HG02759 (cell line): ENCODE results near the gene HYDIN.

Experiments used
- ATAC-seq: cut with Tn5 transposase; IDR thresholded peaks from one replicate; pipeline ENCODE4 v1.9.1; 2021; ENCODE audit warnings: mild to moderate bottlenecking, moderate library complexity; ENCODE audit not compliant: unreplicated experiment

Gene HYDIN

DNA sequence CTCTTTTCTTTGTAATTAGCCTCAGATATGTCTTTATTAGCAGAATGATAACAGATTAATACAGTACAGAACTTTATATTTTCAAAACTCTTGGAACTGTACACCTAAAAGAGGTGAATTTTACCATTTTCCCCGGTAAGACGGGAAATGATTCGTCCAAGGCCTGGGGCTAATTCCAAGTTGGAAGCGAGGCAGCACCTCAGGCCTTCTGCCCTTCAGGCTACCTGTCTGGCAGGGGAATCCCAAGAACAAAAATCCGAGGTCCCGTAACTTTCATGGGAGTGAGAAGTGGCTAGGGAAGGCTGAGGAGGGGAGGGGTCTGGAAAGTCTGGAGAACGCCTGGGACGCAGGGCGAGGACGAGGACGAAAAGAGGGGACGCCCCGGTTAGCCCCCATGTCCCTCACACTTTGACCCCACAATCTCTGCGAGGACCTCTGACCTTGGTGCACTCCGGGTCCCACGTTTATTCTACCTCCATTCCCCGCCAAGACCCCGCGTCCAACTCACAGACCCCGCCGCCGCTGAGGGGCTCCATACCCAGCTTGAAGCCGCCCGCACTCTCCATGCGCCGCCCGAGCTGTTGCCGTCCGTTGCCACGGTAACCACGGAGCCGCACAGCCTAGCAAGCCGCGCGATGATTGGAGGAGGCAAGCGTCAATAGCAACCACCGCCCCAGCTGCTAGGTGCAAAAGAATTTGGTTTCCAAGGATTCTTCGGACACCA, at the start of gene HYDIN:
HYDIN (minus strand) TSS at position 601 of the 724 bp plus-strand sequence. CDS start 43,827 bp downstream, outside the sequence.
- ATAC-seq = no peak

DNA sequence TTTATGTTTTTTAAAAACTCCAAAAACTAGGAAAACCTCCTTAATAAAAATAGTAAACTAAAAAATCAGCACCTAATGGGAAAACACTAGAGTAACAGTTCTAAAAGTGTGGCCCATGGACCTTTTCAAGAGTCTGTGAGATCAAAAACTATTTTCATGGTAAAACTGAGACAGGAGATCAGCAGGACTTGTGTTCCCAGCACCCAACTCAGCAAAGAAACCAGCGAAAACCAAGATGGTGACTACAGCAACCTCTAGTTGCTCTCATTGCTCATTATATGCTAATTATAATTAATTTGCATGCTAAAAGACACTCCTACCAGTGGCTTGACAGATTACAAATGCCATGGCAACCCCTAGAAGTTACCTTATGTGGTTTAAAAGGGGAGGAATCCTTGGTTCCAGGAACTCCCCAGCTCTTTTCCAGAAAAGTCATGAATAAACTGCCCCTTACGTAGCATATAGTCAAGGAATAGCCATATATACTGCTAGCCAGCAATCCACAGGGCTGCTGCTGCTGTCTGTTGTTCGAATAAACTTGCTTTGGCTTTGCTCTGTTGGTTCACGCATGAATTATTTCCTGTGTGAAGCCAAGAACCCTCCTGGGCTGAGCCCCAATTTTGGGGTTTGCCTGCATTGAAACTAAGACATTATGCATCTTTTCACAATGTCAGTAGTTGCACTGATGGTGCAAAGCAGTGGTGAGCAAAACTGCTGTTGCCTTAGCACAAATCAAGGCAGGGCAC, 46.2 kb upstream of the HYDIN start:
- ATAC-seq = no peak

DNA sequence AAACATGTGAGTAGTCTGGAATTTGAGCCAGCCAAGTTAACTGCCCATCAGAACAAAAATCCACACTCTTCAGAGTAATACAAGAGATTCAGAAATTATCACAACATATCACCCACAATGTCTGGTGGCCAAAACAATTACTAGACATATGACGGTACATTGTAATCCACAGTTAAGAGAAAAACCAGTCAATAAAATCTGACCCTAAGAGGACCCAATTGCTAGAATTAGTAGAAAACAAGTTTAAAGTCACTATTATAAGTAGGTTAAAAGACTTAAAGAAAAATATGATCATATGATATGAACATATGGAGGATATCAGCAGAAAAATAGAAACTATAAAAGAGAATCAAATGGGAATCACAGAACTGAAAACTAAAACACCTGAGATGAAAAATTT, 42.9 kb upstream of the HYDIN start:
- ATAC-seq = no peak

DNA sequence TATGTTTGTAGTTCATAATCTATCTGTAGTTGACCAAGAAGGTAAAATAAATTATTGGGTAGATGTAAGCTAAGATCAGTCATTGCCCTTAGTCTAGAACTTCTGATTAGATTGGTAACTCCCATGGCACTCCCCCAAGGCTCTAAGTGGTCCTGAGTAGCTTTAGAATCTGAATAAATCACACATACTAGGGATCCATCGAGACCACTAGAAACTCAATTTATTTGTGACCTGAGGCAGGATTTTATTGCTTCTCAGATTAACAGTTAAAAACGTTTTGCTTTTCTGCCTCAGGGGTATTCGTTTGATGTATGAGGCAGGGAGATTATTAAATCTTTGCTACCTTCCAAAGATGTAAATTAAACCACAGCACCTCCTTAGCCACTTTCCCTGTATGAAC, 33.8 kb upstream of the HYDIN start:
- ATAC-seq = no peak

DNA sequence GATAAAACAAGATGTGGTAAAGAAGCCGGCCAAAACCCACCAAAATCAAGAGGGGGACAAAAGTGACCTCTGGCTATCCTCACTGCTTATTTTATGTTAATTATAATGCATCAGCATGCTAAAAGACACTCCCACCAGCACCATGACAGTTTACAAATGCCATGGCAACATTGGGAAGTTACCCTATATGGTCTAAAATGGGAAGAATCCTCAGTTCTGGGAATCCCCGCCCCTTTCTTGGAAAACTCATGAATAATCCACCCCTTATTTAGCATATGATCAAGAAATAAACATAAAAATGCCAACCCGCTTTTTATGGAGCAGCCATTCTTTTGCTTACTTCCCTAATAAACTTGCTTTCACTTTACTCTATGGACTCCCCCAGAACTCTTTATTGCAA, 33.1 kb upstream of the HYDIN start:
- no peak for ATAC-seq

DNA sequence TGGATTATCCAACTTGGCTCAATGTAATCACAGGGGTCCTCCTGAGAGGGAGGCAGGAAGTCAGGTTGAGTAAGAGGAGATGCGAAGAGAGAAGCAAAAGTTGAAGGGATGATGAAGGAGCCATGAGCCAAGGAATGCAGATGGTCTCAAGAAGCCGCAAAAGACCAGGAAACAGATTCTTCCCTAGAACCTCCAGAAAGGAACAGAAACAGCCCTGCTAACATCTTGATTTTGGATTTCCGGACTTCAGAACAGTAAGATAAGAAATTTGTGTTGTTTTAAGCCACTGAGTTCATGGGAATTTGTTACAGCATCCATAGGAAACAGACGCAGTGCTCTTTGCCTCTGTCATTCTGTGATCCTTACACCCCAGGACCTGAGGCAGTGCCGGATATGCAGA, 31.9 kb upstream of the HYDIN start:
- no peak for ATAC-seq

DNA sequence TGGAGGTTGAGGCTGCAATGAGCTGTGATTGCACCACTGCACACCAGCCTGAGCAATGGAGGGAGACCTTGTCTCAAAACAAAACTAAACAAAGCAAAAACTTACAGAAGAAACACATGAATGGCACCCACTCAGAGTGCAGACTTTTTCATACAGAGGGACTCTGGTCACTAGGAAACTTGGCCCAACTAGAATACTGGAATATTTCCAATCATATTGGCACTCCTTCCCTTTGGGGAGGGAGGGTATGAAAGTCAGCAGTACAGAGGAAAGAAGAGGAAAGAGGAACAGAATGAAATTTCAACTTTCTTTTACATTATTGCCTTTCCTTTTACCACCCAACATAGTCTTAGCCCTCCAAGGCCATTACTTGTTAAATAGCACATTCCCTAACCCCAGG, 30.5 kb upstream of the HYDIN start:
- ATAC-seq = no peak

DNA sequence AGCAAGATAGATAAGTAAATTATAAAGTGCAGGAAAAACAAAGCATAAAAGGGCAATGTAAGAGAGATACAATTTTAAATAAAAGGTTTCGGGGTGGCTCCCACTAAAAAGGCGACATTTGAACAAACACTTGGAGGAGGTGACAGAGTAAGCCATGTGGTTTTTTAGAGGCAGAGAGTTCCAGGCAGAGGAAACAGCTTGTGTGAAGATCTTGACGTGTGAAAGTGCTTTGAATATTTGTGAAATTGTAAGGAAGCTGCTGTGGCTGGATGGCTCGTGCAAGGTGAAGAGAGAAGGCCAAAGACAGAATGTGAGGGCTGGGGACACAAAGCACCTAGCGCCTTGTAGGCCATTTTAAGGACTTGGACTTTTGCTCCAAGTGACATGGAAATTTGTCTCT, 28.6 kb upstream of the HYDIN start:
- ATAC-seq = no peak

DNA sequence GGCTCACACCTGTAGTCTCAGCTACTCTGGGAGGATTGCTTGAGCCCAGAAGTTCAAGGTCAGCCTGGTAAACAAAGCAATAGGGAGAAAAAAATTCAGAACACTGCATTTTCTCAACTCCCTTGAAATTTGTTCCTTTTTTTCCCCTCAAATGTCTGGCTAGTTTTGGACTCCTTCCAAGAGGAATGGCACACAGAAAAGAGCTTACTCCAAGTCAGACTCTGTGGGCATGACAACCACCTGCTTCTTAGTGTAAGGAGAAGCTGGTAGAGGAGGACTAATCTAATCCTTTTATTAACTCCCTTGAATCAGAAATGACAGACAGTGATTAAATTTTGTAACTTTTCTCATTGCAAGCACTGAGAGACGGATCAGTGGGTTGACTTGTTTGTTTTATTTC, 27.9 kb upstream of the HYDIN start:
- ATAC-seq = no peak

DNA sequence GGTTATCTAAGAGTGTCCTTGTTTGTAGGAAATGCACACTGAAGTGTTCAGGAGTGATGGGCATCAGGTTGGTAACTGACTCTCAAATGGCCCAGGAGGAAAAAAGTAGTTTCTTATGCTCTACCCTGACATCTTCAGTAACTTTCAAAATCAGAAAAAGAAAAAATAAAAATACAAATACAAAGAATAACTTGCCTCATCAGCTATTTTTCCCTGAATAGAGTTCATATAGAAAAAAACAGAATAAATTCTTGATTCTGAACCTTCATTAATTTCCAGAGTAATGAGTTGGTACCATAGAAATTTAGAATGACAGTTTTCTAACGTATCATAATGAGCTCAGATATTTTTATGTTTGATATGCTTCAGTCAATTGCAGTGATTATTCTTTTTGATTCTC, 27.2 kb upstream of the HYDIN start:
- no peak for ATAC-seq

DNA sequence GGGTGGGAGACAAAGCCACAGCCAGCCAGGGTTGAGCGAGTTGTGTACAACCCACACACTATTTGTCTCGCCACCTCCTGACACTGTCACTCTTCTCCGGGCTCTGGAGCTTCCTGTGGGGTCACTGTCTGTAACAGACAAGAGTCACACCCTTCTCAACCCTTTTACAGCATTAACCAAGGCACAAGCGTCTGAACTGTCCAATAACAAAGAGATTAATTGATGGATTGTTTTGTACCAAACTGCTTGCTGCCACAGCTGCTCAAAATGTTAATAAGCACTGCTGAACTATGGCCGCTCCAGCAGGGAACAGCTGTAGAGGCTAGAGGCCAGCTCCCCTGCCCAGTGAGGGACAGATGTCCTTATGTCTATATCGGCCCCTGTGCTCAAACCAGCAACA, 25.2 kb upstream of the HYDIN start:
- ATAC-seq = no peak

DNA sequence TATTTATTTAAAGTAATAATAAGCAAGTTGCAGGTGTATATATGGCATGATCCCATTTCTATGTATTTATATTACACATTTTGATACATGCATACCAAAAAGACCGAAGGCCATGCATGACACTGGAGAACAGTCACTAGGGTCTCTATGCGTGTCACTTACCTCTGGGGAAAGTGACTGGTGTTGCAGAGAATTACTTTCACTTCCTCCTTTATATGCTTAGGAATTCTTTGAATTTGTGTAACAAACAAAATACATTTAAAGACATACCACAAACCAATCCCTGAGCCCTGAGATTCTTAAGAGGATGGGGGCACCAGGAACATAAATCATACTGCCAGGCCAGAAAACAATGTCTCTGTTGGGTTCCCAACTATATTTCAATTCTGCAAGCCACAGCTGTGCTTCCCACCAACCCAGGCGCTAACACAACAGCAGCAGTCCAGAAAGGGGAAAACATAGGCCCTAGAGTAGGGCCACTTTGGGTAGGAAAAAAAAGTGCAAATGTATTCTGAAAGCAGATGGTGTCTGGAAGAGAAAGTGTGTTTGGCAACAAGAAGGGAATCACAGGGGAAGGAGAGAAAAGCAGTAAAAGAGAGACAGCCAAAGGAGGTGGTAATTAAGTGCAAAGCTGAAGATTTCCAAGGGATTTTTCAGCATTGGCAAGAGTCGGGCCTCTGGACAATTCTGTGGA, 24.5 kb upstream of the HYDIN start:
- no peak for ATAC-seq

DNA sequence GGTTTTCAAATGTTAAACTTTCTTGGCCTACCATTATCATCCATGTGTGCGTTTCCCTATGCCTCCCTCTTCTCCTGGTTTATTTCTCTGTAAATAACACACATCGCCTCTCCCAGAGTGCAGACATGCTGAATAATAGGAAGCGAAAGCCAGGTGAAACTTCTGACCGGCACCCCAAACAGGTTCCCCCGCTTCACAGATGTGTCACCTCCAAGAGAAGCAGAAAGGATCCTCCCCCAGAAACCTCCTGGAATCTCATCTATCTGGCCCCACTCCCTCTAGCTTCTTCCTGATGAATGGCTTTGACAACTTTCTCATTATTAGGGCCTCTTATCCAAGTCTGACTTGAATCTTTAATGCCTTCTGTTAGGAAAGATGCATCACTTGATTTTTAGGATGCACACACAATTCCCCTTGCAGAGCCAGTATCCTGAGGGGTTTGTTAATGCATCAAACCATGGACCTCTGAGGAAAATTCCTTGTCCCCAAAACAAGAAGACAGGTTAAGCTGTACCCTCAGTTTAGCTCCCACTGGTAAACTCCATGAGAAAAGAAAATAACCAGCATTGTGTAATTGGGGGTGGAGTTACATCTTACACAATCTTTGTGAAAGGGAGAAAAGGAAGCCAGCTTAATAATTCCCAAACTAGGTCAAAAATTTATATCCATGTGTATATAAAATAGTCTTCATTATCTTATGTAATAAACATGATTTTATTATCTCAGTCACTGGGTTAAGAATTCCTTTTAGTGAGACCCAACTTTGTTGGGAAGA, 20.1 kb upstream of the HYDIN start:
- no peak for ATAC-seq

DNA sequence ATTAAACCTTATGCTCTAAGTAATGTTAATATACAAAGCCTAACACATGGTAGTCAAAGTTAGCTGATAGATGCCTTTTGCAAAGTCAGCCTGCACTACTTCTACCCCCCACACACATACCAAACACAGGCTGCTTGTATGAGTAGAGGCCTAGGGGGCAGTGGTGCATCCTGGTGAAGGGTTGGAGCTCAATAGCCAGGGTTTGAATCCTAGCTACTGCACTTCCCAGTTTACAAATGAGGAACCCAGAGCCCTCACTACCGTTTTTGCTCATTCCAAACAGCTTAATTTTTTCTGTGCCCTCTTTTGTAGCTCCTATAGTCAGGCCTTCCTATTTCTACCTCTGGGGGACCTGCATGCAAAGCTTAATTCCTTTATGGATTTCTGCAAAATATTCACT, 18.9 kb upstream of the HYDIN start:
- no peak for ATAC-seq

DNA sequence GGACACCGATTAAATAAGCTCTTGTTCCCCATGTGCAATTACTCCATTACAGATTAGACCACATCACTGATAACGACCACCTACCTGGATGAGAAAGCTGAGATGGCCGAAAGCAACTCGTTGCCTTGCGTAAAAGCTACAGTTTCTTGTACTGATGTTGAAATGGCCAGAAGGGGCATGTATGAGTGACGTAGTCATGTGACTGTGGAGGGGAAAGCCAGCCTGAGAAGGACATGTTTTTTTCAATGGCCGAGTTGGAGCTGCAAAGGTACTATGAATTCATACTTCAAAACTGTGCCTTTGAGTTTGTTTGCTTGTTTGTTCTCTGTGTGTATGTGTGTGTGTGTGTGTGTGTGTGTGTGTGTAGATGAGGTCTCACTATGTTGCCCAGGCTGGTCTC, 17.0 kb upstream of the HYDIN start:
- no peak for ATAC-seq

DNA sequence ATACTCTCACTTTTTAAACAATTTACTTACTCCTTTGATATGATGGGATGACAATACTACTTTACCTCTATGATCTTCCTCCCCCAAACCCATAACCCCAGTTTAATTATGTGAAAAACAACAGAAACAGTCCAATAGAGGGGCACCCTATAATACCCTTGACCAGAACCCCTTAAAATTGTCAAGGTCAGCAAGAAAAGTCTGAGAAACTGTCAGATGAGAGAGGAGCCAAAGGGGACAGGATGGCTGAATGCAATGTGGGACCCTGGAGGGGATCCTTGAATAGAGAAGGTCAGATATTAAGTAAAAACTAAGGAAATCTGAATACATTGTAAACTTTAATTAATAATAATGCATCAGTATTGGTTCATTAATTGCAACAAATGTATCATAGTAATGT, 15.8 kb upstream of the HYDIN start:
- no peak for ATAC-seq

DNA sequence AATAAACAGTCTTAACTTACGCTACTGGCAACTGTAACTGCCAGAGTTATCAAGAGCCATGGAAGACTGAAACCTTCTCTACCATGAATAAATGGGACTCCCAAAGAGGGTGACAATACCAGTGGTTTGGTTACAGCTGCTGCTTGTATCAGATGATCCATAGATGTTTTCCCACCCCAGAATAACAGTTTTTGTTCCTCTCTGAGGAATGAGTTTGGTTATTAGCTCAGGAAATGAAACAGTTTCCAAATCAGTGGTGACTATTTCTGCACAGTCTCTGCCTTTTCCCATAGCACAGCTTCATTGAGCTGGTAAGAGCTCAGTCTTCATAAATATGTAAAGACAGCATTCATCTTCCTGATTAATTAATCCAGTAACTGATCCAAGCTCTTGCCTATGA, 14.0 kb upstream of the HYDIN start:
- no peak for ATAC-seq

DNA sequence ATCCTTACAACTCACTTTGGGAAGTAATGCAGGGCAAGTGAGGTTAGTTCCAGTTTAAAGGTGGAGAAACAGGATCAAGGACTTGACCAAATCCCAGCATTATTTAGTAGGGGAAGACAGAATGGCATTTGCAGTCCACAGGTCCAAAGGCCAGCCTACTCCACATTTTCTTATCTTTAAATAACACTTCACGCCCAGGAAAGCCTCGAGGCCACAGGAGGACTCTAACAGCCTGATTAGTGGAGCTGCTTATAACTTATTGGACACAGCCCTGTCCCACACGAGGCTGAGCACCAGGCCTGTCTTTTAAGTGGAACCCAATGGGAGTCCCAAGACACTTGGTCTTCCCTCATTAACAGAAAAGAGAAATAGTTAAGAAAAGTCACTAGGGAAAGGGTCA, 12.1 kb upstream of the HYDIN start:
- no peak for ATAC-seq

DNA sequence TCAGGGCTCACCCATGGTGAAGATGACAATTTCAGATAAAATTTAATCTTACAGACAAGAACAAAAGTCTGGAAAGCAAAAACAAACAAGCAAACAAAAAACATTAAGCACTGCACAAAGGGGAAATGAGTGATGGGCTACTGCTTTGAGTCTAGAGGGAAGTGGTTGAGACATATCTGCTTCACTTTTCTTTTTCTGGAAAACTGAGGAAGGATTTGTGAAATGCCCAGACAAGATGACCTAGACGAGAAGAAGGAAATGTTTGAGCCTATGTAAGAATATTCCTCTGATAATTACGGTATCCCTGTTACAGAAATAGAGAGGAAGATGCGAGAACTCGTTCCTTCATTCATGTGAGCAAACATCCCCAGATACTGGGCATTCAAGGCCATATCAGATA, 11.5 kb upstream of the HYDIN start:
- ATAC-seq = no peak

DNA sequence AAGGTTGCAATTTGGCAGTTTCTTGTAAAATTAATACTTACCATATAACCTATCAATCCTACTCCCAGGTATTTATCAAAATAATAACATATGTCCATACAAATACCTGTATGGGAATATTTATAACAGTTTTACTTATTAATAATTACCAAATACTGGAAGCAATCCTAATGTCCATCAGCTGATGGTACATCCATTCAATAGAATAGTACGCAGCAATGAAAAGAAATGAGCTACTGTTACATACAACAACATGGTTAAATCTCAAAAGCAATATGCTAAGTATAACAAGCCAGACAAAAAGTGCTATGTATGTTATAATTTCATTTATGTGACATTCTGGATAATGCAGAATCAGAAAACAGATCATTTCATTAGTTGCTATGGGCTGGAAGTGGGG, 1.2 kb downstream of the HYDIN start:
- no peak for ATAC-seq
